ENCODE data around the gene DHX40. TPM values are rescaled to one million over a fixed set of nuclear protein-coding genes. Genes with fewer than 3 reads are reported as not detected.
"Not testable (repeated sequence)": the region's sequence is repeated elsewhere in the genome, so short reads cannot be mapped to it uniquely, and the experiment has no call there.

DHX40 gene
- polyA plus RNA-seq, result 10 to 100 TPM; 14.8 to 17.2 (median 15.5) TPM

DNA sequence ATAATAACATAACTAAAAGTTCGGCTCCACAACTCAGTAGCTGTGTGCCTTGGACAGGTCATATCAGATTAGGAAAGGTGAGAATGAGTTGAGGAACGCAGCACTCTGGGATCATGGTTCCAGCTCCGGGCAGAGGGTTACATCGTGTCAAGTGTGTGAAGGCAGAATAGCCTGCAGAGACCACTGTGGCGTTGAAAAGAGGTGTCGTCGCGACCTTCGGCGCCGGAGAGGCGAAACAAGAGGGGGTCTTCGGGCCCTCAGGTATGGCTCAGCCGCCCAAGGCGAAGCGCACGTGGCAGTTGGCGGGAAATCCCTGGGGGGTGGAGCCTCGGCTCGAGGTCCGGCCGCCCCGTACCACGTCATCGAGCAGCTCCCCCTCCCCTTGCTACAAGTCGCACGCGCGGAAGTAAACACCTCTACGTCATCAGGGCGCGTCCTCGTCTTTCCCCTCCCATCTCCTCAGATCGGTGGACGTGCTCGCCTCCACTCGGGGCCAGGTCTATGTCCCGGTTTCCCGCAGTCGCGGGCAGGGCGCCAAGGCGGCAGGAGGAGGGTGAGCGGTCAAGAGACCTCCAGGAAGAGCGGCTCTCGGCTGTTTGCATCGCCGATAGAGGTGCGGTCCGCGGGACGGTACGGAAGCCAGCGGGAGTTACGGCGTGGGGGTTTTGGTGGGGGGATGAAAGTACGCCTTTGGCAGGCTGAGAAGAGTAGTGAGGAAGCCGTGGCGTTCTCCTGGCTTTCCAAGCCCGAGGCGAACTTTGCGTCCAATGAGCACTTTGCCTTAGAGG lies at the start of gene DHX40:
TSS of gene DHX40 (plus strand) at position 440 of the 788 bp plus-strand sequence. CDS start at position 502, 62 bp downstream.
- WGBS, 3 donors, result 7 to 9% (median 9%) methylated on average over 61 to 62 of the region's 62 CpGs

DNA sequence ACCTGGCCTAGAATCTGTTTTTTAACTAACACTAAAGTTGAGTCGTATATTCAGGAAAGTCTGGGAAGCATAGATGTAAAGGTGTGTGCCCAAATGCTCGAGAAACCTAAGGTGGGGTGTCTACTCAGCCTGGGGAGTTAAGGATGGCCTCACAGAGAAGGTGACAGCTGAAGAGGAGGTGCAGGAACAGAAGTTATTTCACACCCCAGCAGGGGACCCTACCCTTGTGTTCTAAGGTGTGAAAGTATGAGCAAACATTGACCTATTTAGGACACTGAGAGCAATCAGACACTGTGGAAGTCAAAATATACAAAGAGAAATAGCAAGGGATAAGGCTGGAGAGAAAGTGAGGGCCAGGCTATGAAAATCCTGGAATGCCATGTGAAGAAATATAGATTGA lies 49.0 kb upstream of the DHX40 start:
- WGBS, 3 donors, result 76 to 86% (median 79%) methylated on average over 2 of the region's 2 CpGs
- H3K27ac ChIP-seq (ENCODE audit: low read depth, low read length), result no peak overlapping the region

More for the DNA sequence above, at the start of gene DHX40:
- no peak within 1 kb of the TSS for H3K27ac ChIP-seq (ENCODE audit: low read depth, low read length)

GRCh38 chr17:59519132-59519531 lies 46.3 kb upstream of the DHX40 start:
- no peak overlapping the region for H3K27ac ChIP-seq (ENCODE audit: low read depth, low read length)
- 67 to 86% (median 73%) methylated on average over 2 of the region's 2 CpGs for WGBS, 3 donors

DNA sequence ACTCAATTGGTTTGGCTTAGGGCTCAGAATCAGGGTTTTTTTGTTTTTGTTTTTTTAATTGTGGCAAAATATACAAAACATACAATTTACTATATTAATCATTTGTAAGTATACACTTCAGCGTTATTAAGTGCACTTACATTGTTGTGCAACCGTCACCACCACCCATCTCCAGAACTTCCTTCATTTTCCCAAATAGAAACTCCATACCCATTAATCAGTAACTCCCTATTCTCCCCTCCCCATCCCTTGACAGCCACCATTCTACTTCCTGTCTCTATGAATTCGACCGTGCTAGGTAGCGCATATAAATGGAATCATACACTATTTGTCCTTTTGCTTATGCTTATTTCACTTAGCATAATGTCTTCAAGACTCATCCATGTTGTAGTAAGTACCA lies 45.2 kb upstream of the DHX40 start:
- H3K27ac ChIP-seq (ENCODE audit: low read depth, low read length), result no peak overlapping the region
- 66 to 74% (median 71%) methylated on average over 5 of the region's 5 CpGs for WGBS, 3 donors

DNA sequence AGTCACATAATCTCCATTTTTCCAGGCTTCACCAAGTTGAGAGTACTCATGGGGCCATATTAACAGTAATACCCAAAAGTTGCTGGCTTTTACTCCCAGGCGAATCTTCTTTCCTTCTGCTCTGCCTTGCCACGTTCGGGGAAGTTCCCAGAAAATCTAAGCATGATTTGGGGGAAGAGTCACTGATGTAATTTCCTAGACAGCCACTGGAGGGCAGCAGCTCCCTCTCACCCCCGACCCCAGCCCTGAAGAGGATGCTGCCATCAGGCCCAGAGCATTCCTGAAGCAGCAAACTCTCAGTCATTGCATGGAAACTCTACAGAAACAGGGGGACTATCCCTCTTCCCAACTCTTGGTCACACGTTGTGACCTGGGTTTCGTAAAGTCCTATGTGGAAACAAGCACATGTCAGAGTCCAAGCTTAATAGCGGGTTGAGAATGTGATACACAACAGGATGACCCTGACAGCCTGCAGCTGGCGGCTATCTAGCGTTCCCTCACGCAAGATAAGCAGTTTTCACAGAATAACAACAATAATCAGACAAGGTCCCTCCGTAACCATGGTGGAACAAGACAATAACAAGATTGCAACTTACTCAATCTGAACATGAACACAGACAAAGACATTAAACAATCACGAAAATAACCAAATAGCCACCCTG lies 43.8 kb upstream of the DHX40 start:
- 36 to 43% (median 41%) methylated on average over 12 of the region's 12 CpGs for WGBS, 3 donors
- no peak overlapping the region for H3K27ac ChIP-seq (ENCODE audit: low read depth, low read length)

DNA sequence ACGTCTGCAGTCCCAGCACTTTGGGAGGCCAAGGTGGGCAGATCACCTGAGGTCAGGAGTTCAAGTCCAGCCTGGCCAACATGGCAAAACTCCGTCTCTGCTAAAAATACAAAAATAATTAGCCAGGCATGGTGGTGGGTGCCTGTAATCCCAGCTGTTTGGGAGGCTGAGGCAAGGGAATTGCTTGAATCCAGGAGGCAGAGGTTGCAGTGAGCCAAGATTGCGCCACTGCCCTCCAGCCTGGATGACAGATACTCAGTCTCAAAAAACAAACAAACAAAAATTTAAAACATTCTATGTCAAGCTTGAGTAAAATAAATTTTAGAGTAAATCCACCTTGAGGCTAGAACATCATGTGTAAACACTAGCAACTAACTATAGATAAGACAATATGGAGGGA lies 40.5 kb upstream of the DHX40 start:
- 75 to 83% (median 81%) methylated on average over 3 of the region's 3 CpGs for WGBS, 3 donors
- H3K27ac ChIP-seq (ENCODE audit: low read depth, low read length), result not testable (repeated sequence)

DNA sequence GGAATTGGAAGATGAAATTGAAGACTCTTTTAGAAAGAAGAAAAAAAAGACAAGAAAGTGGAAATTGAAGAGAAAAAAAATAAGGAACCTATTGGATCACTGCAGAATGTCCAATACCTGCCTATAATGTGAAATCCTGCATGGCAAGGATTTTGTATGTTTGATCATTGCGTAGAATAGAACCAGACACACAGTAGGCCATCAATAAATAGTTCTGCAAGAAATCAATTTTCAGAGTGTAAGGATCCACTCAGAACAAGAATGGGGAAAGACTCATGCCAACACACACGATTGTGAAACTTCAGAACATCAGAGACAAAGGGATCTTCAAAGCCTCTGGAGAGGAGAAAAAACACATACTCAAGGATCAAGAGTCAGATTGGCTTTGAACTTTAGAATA lies 39.7 kb upstream of the DHX40 start:
- no peak overlapping the region for H3K27ac ChIP-seq (ENCODE audit: low read depth, low read length)
- WGBS, 3 donors, result 62 to 64% (median 62%) methylated on average over 2 of the region's 2 CpGs

GRCh38 chr17:59526451-59526850 lies 39.0 kb upstream of the DHX40 start:
- no peak overlapping the region for H3K27ac ChIP-seq (ENCODE audit: low read depth, low read length)
- 67 to 73% (median 69%) methylated on average over 2 of the region's 2 CpGs for WGBS, 3 donors

DNA sequence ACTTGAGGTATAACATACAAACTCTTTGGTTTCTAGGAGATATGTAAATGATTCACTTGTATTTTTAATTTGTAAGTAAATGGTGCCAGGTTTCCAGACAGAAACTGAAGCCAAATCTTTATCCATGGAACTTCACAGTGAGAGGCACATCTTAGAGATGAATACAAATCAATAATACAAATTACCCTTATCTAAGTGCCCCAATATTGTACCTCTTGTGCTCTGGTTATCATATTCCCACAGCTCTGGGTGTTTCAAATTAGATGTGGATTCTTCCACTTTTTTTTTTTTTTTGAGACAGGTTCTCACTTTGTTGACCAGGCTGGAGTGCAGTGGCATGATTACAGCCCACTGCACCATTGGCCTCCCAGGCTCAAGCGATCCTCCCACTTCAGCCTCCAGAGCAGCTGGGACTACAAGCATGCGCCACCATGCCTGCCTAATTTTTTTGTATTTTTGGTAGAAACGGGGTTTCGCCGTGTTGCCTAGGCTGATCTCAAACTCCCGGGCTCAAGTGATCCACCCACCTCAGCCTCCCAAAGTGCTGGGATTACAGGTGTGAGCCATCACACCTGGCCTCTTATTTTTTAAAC lies 38.0 kb upstream of the DHX40 start:
- no peak overlapping the region for H3K27ac ChIP-seq (ENCODE audit: low read depth, low read length)
- 87 to 89% (median 88%) methylated on average over 6 of the region's 6 CpGs for WGBS, 3 donors

GRCh38 chr17:59527931-59528330 lies 37.5 kb upstream of the DHX40 start:
- no peak overlapping the region for H3K27ac ChIP-seq (ENCODE audit: low read depth, low read length)
- 81 to 89% (median 84%) methylated on average over 1 of the region's 1 CpG for WGBS, 3 donors

DNA sequence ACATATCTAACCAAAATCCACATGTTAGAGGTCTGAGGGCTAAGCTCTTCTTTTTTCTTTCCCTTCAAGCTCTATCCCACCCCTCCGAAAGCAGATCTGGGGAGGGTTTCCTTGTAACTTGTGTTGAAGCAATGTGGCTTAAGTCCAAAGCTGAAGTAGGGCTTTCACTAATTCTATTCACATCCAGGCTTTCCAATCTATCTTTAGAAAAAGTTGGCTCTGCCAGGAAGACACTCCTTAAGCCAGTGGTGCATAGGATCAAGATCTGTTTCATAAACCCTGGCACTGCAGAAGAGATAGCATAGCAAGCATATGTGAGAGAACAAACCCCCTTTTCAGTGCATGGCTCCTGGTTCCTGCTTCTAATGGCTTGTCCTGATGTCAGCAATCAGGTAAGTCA lies 34.9 kb upstream of the DHX40 start:
- no peak overlapping the region for H3K27ac ChIP-seq (ENCODE audit: low read depth, low read length)
- 88 to 100% (median 93%) methylated on average over 1 of the region's 1 CpG for WGBS, 3 donors

GRCh38 chr17:59533694-59534093 lies 31.7 kb upstream of the DHX40 start:
- no peak overlapping the region for H3K27ac ChIP-seq (ENCODE audit: low read depth, low read length)
- 55 to 83% (median 62%) methylated on average over 5 of the region's 5 CpGs for WGBS, 3 donors

- H3K27ac ChIP-seq (ENCODE audit: low read depth, low read length), result no peak overlapping the region
- WGBS, 3 donors, result 51 to 73% (median 51%) methylated on average over 1 of the region's 1 CpG
Observed at GRCh38 chr17:59534583-59534982, 30.8 kb upstream of the DHX40 start.

- no peak overlapping the region for H3K27ac ChIP-seq (ENCODE audit: low read depth, low read length)
Observed at GRCh38 chr17:59538195-59538909, 27.1 kb upstream of the DHX40 start.

- no peak overlapping the region for H3K27ac ChIP-seq (ENCODE audit: low read depth, low read length)
- WGBS, 3 donors, result 67 to 77% (median 68%) methylated on average over 8 of the region's 8 CpGs
Observed at GRCh38 chr17:59542960-59543635, 22.3 kb upstream of the DHX40 start.

GRCh38 chr17:59545942-59546341 lies 19.5 kb upstream of the DHX40 start:
- WGBS, 3 donors, result 97 to 100% (median 97%) methylated on average over 1 of the region's 1 CpG
- no peak overlapping the region for H3K27ac ChIP-seq (ENCODE audit: low read depth, low read length)

DNA sequence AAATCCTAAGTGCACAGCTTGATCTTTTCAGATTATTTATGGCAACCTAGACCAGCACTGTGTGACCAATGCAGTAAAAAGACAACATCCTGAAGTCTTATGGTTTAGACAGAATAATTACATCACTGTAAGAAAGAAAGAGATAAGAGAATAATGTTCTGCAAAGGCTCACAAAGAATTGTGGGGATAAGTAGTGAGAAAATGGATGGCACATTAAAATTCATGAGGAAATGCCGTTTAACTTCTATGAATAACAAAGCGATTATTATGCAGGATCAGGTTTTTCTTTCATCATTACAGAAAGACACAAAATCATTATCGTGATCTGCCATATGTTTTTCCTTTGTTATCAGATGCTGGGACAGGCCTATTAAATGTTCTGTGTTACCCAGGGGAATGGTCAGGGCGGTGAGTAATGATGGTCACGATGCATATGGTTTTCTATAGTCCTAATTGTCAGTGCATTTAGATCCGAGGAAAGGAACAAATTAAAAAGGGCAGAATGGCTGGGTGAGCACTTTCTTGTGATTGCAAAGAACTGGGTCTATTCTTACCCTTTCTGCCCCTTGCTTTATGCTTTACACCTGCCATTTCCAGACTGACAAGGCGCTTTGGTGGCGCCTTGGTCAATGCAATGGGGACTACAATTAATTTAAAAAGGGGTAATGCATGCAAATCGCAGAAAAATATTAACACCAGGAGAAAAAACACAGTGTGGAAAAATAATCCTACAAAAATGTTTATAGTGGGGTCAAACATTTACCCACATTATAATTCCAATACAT lies 18.1 kb upstream of the DHX40 start:
- H3K27ac ChIP-seq (ENCODE audit: low read depth, low read length), result no peak overlapping the region
- WGBS, 3 donors, result 69 to 82% (median 79%) methylated on average over 9 of the region's 9 CpGs

DNA sequence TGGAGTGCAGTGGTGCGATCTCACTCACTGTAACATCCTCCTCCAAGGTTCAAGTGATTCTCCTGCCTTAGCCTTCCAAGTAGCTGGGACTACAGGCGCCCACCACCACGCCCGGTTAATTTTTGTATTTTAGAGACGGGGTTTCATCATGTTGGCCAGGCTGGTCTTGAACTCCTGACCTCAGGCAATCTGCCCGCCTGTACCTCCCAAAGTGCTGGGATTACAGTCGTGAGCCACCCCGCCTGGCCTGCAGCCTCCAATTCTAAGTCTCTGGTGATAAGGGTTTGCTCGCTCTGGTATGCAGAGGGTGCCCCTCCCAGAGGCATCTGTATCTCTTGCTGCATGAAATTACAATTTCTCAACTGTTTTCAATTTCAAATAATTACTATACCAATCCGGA lies 16.4 kb upstream of the DHX40 start:
- 78 to 83% (median 82%) methylated on average over 10 of the region's 10 CpGs for WGBS, 3 donors

More for the DNA sequence above, 16.4 kb upstream of the DHX40 start:
- H3K27ac ChIP-seq (ENCODE audit: low read depth, low read length), result not testable (repeated sequence)
